Activated T-cell treated with anti-CD3 and anti-CD28 coated beads, Interleukin-2, amount 50 U/mL, for 4 hours (primary cell): ENCODE results near the gene PTPN14. TPM values are rescaled to one million over a fixed set of nuclear protein-coding genes. Genes with fewer than 3 reads are reported as not detected.

Experiments
- ATAC-seq, 2 donors: fragments of 200-7000 bp; cut with Tn5 transposase; one replicate each; pipeline ENCODE4 v1.10.0; 2021
- DNase-seq: peaks from one replicate; pipeline ENCODE4 v3.0.0-alpha.2; 2020
- H3K27me3 Mint-ChIP-seq: one replicate; pipeline ENCODE4 v1.8.0; 2021; ENCODE audit warnings: low read depth, mixed read lengths
- H3K36me3 Mint-ChIP-seq: one replicate; pipeline ENCODE4 v1.8.0; 2022; ENCODE audit warnings: mixed read lengths; ENCODE audit not compliant: insufficient read depth
- H3K4me1 Mint-ChIP-seq: one replicate; pipeline ENCODE4 v1.8.0; 2021; ENCODE audit warnings: low read depth, mixed read lengths
- H3K4me3 Mint-ChIP-seq: one replicate; pipeline ENCODE4 v1.8.0; 2021; ENCODE audit warnings: mild to moderate bottlenecking, moderate library complexity, mixed read lengths
- H3K9me3 Mint-ChIP-seq: one replicate; pipeline ENCODE4 v1.8.0; 2021; ENCODE audit warnings: mixed read lengths
- total RNA-seq, 3 donors: library from RNA; stranded (reverse); gene quantifications; one replicate each; pipeline ENCODE4 v1.2.1, GENCODE V29; 2021

Gene PTPN14
- total RNA-seq, 3 donors from 2014 or later = 1.3 to 3.1 (median 1.8) TPM

GRCh38 chr1:214303141-214303930 is 248.1 kb downstream of the PTPN14 start:
- Mint-ChIP-seq H3K36me3 (peaks cover 4% of the 10 kb centered on the region), H3K4me1 (peaks cover 26% of the 10 kb centered on the region), H3K4me3 (no peak overlapping the region), H3K9me3 (no peaks in the 10 kb centered on the region), H3K27me3 (no peaks in the 10 kb centered on the region)
- ATAC-seq (no peak), DNase-seq (no peak)

DNA sequence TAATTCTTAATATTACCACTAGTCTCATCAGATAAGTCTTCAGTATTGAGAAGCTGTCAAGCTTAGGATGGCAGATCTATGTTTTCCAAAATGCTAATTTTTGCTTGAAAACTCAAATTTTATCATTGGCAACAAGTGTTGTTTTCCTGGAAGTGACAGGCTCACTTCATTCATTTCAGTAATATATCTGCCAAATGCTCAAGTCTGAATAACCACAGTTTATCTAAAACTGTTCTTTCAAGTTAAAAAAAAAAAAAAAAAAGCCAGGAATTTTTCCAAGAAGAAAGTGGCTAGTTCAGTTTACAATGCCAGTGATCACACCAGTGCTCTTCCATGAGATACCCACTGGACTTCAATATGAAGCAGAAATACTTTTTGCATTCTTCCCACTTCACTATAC is 249.9 kb downstream of the PTPN14 start:
- DNase-seq = no peak
- Mint-ChIP-seq H3K27me3 (no peaks in the 10 kb centered on the region), H3K36me3 (peaks cover 12% of the 10 kb centered on the region), H3K4me3 (no peak overlapping the region), H3K4me1 (peaks cover 27% of the 10 kb centered on the region), H3K9me3 (no peaks in the 10 kb centered on the region)
- ATAC-seq = no peak

GRCh38 chr1:214300149-214300780 is 251.1 kb downstream of the PTPN14 start:
- Mint-ChIP-seq H3K36me3 (peaks cover 13% of the 10 kb centered on the region), H3K4me1 (peaks cover 31% of the 10 kb centered on the region), H3K9me3 (no peaks in the 10 kb centered on the region), H3K4me3 (no peak overlapping the region), H3K27me3 (no peaks in the 10 kb centered on the region)
- DNase-seq = no peak
- ATAC-seq = no peak

Other genes starting within 250 kb of the PTPN14 start
- gene CENPF, start 51.6 kb upstream of the PTPN14 start, total RNA-seq = 1 to 10 TPM; 3.5 to 4.6 (median 3.5) TPM